GM13976 (cell line): ENCODE measurements around the gene FREM1.

ENCODE experiments used
- DNase-seq: peaks from one replicate; pipeline ENCODE4 v3.0.0; 2012; ENCODE audit warnings: low spot score
- CTCF ChIP-seq: IDR thresholded peaks from 2 replicates; pipeline ENCODE4 v1.5.1; 2012; ENCODE audit warnings: borderline replicate concordance, mild to moderate bottlenecking; ENCODE audit not compliant: insufficient read depth; ENCODE audit errors: extremely low read depth, missing control alignments, control extremely low read depth
- in situ Hi-C: fragments of 300-500 bp; cut with MboI; formaldehyde crosslinking; loops from one replicate; pipeline ENCODE4 v1.12.0; 2022; ENCODE audit warnings: low sequenced_read_pairs, mixed read lengths, inconsistent platforms; ENCODE audit not compliant: unreplicated experiment

The FREM1 gene

GRCh38 chr9:14788846-14789245 lies 121.4 kb downstream of the FREM1 start:
- in situ Hi-C loops, result no loop called here
- no peak for TF ChIP-seq CTCF

GRCh38 chr9:14783358-14783757 lies 126.9 kb downstream of the FREM1 start:
- no peak for DNase-seq
- in situ Hi-C loops, result no loop called here
- TF ChIP-seq CTCF, result no peak

More at GRCh38 chr9:14788846-14789245, 121.4 kb downstream of the FREM1 start:
- no peak for DNase-seq

GRCh38 chr9:14782286-14783051 lies 127.8 kb downstream of the FREM1 start:
- no peak for DNase-seq
- no peak for TF ChIP-seq CTCF
- in situ Hi-C loops, result no loop called here

- no peak for DNase-seq
- TF ChIP-seq CTCF, result no peak
- in situ Hi-C loops, result no loop called here
Observed at GRCh38 chr9:14780693-14781092, 129.5 kb downstream of the FREM1 start.

GRCh38 chr9:14780251-14780650 lies 130.0 kb downstream of the FREM1 start:
- in situ Hi-C loops, result no loop called here

GRCh38 chr9:14779566-14780022 lies 130.6 kb downstream of the FREM1 start:
- in situ Hi-C loops, result no loop called here
- no peak for DNase-seq
- no peak for TF ChIP-seq CTCF

More at GRCh38 chr9:14780251-14780650, 130.0 kb downstream of the FREM1 start:
- DNase-seq, result no peak
- TF ChIP-seq CTCF, result no peak
